Activated gamma-delta T cell (primary cell): Measurements from ENCODE around the gene SFPQ.
"Not testable (repeated sequence)": the region's sequence is repeated elsewhere in the genome, so short reads cannot be mapped to it uniquely, and the experiment has no call there.

Experiments used
- DNase-seq: peaks from one replicate; lab custom pipeline; 2025; lab: John Stamatoyannopoulos, UW
- total RNA-seq, 2 donors: gene quantifications; one replicate each; lab custom pipeline; 2026; lab: John Stamatoyannopoulos, UW

SFPQ gene
- 537 to 616 reads per million in 2 donors for total RNA-seq

- peak; percentile 74 for DNase-seq
Observed at GRCh38 chr1:35192853-35193664, at the start of gene SFPQ. SFPQ (minus strand) TSS chr1:35193145; CDS start chr1:35193049, 96 bp downstream.

- DNase-seq, result not testable (repeated sequence)
Observed at GRCh38 chr1:35236772-35237171, 43.8 kb upstream of the SFPQ start.

GRCh38 chr1:35231287-35231686 is 38.3 kb upstream of the SFPQ start:
- no peak for DNase-seq

- DNase-seq, result no peak
Observed at GRCh38 chr1:35229587-35230360, 36.8 kb upstream of the SFPQ start.

- DNase-seq, result no peak
Observed at GRCh38 chr1:35226546-35226945, 33.6 kb upstream of the SFPQ start.

GRCh38 chr1:35223084-35223630 is 30.2 kb upstream of the SFPQ start:
- DNase-seq, result no peak

GRCh38 chr1:35222322-35223083 is 29.6 kb upstream of the SFPQ start:
- DNase-seq, result no peak

GRCh38 chr1:35220976-35221375 is 28.0 kb upstream of the SFPQ start:
- no peak for DNase-seq

GRCh38 chr1:35215346-35215745 is 22.4 kb upstream of the SFPQ start:
- DNase-seq, result no peak

- no peak for DNase-seq
Observed at GRCh38 chr1:35211120-35211414, 18.1 kb upstream of the SFPQ start.

- DNase-seq, result no peak
Observed at GRCh38 chr1:35210321-35211119, 17.6 kb upstream of the SFPQ start.

- no peak for DNase-seq
Observed at GRCh38 chr1:35203295-35203694, 10.3 kb upstream of the SFPQ start.

- DNase-seq, result no peak
Observed at GRCh38 chr1:35202048-35202719, 9.2 kb upstream of the SFPQ start.

GRCh38 chr1:35201631-35202030 is 8.7 kb upstream of the SFPQ start:
- DNase-seq, result no peak

GRCh38 chr1:35192056-35192852 is 691 bp downstream of the SFPQ start:
- peak; percentile 89 for DNase-seq

GRCh38 chr1:35191429-35192055 is 1.4 kb downstream of the SFPQ start:
- DNase-seq, result no peak

GRCh38 chr1:35190784-35191183 is 2.2 kb downstream of the SFPQ start:
- no peak for DNase-seq

- DNase-seq, result no peak
Observed at GRCh38 chr1:35188578-35189392, 4.2 kb downstream of the SFPQ start.
